ENCODE results near the gene LRRD1. TPM values are rescaled to one million over a fixed set of nuclear protein-coding genes. Genes with fewer than 3 reads are reported as not detected.
A peak's percentile ranks its signal among the peaks of the same experiment; 100 is the strongest.
"Not testable (repeated sequence)": the region's sequence is repeated elsewhere in the genome, so short reads cannot be mapped to it uniquely, and the experiment has no call there.

The LRRD1 gene
- total RNA-seq, 2 donors from 2014 or later = not detected

DNA sequence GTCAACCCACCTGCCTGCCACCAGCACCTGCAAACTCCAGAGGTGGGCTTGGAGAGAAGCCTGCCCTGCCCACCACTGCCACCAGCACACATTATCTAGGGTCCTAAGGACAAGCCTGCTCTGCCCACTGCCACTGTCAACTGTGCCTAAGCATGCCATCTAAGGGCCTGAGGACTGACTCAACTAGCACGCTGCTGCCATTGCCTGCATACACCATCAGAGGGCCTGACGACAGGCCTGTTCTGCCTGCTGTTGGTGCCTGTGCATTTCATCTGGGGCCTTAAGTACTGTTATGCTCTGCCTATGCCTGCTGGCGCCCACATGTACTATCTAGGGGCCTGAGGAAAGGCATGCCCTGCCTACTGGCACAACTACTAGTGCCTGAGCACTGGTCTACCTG, 27.0 kb upstream of the LRRD1 start:
- Histone ChIP-seq H3K27me3 (ENCODE audit: control insufficient read depth, insufficient read depth, low read length, poor library complexity, severe bottlenecking) (no peaks in the 10 kb centered on the region), H3K27ac (ENCODE audit: low read depth, low read length) (no peak overlapping the region), H3K36me3 (ENCODE audit: control insufficient read depth, insufficient read depth, low read length) (peaks cover 71% of the 10 kb centered on the region), H3K4me1 (ENCODE audit: control insufficient read depth, insufficient read depth, low read length) (no peaks in the 10 kb centered on the region), H3K4me3 (ENCODE audit: low read length) (no peak overlapping the region), H3K9me3 (ENCODE audit: control insufficient read depth, low read length) (peaks cover 6% of the 10 kb centered on the region), H3K9ac (ENCODE audit: extremely low read depth, low read length, poor library complexity, severe bottlenecking) (no peak overlapping the region)
- H3K36me3 Mint-ChIP-seq (ENCODE audit: low read depth) = peaks cover 41% of the 10 kb centered on the region
- TF ChIP-seq, protein P1, sequence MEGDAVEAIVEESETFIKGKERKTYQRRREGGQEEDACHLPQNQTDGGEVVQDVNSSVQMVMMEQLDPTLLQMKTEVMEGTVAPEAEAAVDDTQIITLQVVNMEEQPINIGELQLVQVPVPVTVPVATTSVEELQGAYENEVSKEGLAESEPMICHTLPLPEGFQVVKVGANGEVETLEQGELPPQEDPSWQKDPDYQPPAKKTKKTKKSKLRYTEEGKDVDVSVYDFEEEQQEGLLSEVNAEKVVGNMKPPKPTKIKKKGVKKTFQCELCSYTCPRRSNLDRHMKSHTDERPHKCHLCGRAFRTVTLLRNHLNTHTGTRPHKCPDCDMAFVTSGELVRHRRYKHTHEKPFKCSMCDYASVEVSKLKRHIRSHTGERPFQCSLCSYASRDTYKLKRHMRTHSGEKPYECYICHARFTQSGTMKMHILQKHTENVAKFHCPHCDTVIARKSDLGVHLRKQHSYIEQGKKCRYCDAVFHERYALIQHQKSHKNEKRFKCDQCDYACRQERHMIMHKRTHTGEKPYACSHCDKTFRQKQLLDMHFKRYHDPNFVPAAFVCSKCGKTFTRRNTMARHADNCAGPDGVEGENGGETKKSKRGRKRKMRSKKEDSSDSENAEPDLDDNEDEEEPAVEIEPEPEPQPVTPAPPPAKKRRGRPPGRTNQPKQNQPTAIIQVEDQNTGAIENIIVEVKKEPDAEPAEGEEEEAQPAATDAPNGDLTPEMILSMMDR (conservative IDR thresholded peaks at IDR 0.05) = peak; percentile 56
- DNase-seq = peak; percentile 58
- H3K27ac Mint-ChIP-seq = no peak overlapping the region
- no peaks in the 10 kb centered on the region for H3K9me3 Mint-ChIP-seq
- H3K4me3 Mint-ChIP-seq = no peak overlapping the region
- no peaks in the 10 kb centered on the region for H3K4me1 Mint-ChIP-seq
- H3K27me3 Mint-ChIP-seq (ENCODE audit: insufficient read depth) = no peaks in the 10 kb centered on the region
- WGBS, 2 experiments (ENCODE audit: insufficient coverage in 1 of 2, insufficient read length in 1 of 2) = 91% methylated on average over 3 of the region's 3 CpGs; no CpG with 5 or more reads in 1 of the 2 experiments

DNA sequence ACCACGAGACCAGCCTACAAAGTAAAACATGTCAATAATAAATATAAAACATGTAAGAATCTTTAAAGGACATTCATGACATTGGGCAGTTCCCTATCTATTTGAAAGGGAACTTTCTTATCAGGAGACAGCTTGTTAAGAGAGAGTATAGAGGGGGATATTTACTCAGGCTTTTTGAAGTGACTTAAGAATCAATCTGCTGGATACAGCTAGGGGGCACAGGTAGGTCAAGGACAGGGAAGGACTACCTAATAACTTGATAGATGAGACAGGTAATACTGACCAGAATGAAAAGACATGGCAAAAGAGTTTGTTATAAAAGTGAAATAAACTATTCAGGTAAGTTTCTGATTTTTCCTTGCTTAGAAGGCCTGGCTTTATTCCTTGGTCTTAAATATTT, 21.8 kb upstream of the LRRD1 start:
- TF ChIP-seq, protein P1 (conservative IDR thresholded peaks at IDR 0.05) = peak; percentile 60
- H3K27me3 ChIP-seq (ENCODE audit: control insufficient read depth, insufficient read depth, low read length, poor library complexity, severe bottlenecking) = no peaks in the 10 kb centered on the region
- Mint-ChIP-seq H3K27ac (no peak overlapping the region), H3K27me3 (ENCODE audit: insufficient read depth) (no peaks in the 10 kb centered on the region), H3K9me3 (no peaks in the 10 kb centered on the region), H3K4me1 (peaks cover 2% of the 10 kb centered on the region), H3K36me3 (ENCODE audit: low read depth) (peaks cover 32% of the 10 kb centered on the region), H3K4me3 (no peak overlapping the region)
- H3K27ac ChIP-seq (ENCODE audit: low read depth, low read length) = no peak overlapping the region
- 100% methylated on average over 1 of the region's 1 CpG; no CpG with 5 or more reads in 1 of the 2 experiments for WGBS, 2 experiments (ENCODE audit: insufficient coverage in 1 of 2, insufficient read length in 1 of 2)
- H3K36me3 ChIP-seq (ENCODE audit: control insufficient read depth, insufficient read depth, low read length) = peaks cover 72% of the 10 kb centered on the region
- H3K4me3 ChIP-seq (ENCODE audit: low read length) = no peak overlapping the region
- H3K4me1 ChIP-seq (ENCODE audit: control insufficient read depth, insufficient read depth, low read length) = no peaks in the 10 kb centered on the region
- no peaks in the 10 kb centered on the region for H3K9me3 ChIP-seq (ENCODE audit: control insufficient read depth, low read length)
- no peak for DNase-seq
- H3K9ac ChIP-seq (ENCODE audit: extremely low read depth, low read length, poor library complexity, severe bottlenecking) = no peak overlapping the region

DNA sequence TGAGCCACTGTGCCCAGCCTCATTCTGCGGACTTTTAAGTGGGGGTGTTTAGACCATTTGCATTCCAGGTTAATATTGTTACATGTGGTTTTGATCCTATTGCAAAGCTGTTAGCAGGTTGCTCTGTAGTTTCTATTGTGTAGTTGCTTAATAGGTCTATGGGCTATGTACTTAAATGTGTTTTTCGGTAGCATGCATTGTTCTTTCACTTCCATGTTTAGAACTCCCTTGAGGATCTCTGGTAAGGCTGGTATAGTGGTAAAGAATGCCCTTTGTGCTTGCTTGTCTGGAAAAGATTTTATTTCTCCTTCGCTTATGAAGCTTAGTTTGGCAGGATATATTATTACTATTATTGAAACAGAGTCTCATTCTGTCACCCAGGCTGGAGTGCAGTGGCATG, 13.4 kb upstream of the LRRD1 start:
- Mint-ChIP-seq H3K4me1 (no peaks in the 10 kb centered on the region), H3K27ac (no peak overlapping the region), H3K27me3 (ENCODE audit: insufficient read depth) (peaks cover 16% of the 10 kb centered on the region), H3K36me3 (ENCODE audit: low read depth) (peaks cover 49% of the 10 kb centered on the region), H3K9me3 (peaks cover 62% of the 10 kb centered on the region), H3K4me3 (no peak overlapping the region)
- H3K27ac ChIP-seq (ENCODE audit: low read depth, low read length) = no peak overlapping the region
- peaks cover 23% of the 10 kb centered on the region for H3K36me3 ChIP-seq (ENCODE audit: control insufficient read depth, insufficient read depth, low read length)
- H3K9me3 ChIP-seq (ENCODE audit: control insufficient read depth, low read length) = peaks cover 49% of the 10 kb centered on the region
- no peaks in the 10 kb centered on the region for H3K4me1 ChIP-seq (ENCODE audit: control insufficient read depth, insufficient read depth, low read length)
- 97 to 100% methylated on average over 2 to 3 of the region's 3 CpGs for WGBS, 2 experiments (ENCODE audit: insufficient coverage in 1 of 2, insufficient read length in 1 of 2)
- DNase-seq = no peak
- no peak overlapping the region for H3K4me3 ChIP-seq (ENCODE audit: low read length)
- no peaks in the 10 kb centered on the region for H3K27me3 ChIP-seq (ENCODE audit: control insufficient read depth, insufficient read depth, low read length, poor library complexity, severe bottlenecking)
- no peak overlapping the region for H3K9ac ChIP-seq (ENCODE audit: extremely low read depth, low read length, poor library complexity, severe bottlenecking)
- TF ChIP-seq, protein P1 (conservative IDR thresholded peaks at IDR 0.05) = no peak

DNA sequence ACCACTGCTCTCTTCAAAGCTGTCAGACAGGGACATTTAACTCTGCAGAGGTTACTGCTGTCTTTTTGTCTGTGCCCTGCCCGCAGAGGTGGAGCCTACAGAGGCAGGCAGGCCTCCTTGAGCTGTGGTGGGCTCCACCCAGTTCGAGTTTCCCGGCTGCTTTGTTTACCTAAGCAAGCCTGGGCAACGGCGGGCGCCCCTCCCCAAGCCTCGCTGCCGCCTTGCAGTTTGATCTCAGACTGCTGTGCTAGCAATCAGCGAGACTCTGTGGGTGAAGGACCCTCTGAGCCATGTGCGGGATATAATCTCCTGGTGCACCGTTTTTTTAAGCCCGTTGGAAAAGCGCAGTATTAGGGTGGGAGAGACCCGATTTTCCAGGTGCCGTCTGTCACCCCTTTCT, 10.3 kb upstream of the LRRD1 start:
- not testable (repeated sequence) for H3K27me3 ChIP-seq (ENCODE audit: control insufficient read depth, insufficient read depth, low read length, poor library complexity, severe bottlenecking); H3K9ac ChIP-seq (ENCODE audit: extremely low read depth, low read length, poor library complexity, severe bottlenecking); H3K27ac Mint-ChIP-seq; DNase-seq; H3K4me1 Mint-ChIP-seq; H3K4me3 ChIP-seq (ENCODE audit: low read length); H3K4me1 ChIP-seq (ENCODE audit: control insufficient read depth, insufficient read depth, low read length); H3K36me3 ChIP-seq (ENCODE audit: control insufficient read depth, insufficient read depth, low read length); H3K4me3 Mint-ChIP-seq; H3K27ac ChIP-seq (ENCODE audit: low read depth, low read length)
- peaks cover 71% of the 10 kb centered on the region for H3K9me3 Mint-ChIP-seq
- H3K27me3 Mint-ChIP-seq (ENCODE audit: insufficient read depth) = peaks cover 16% of the 10 kb centered on the region
- WGBS, 2 experiments (ENCODE audit: insufficient coverage in 1 of 2, insufficient read length in 1 of 2) = 93 to 99% methylated on average over 7 to 15 of the region's 15 CpGs
- peaks cover 48% of the 10 kb centered on the region for H3K9me3 ChIP-seq (ENCODE audit: control insufficient read depth, low read length)
- H3K36me3 Mint-ChIP-seq (ENCODE audit: low read depth) = peaks cover 30% of the 10 kb centered on the region

DNA sequence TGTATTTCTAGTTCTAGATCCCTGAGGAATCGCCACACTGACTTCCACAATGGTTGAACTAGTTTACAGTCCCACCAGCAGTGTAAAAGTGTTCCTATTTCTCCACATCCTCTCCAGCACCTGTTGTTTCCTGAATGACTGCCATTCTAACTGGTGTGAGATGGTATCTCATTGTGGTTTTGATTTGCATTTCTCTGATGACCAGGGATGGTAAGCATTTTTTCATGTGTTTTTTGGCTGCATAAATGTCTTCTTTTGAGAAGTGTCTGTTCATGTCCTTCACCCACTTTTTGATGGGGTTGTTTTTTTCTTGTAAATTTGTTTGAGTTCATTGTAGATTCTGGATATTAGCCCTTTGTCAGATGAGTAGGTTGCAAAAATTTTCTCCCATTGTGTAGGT, 5.4 kb upstream of the LRRD1 start:
- not testable (repeated sequence) for H3K4me3 ChIP-seq (ENCODE audit: low read length); H3K27ac Mint-ChIP-seq; H3K9ac ChIP-seq (ENCODE audit: extremely low read depth, low read length, poor library complexity, severe bottlenecking); DNase-seq; H3K27me3 ChIP-seq (ENCODE audit: control insufficient read depth, insufficient read depth, low read length, poor library complexity, severe bottlenecking); H3K27ac ChIP-seq (ENCODE audit: low read depth, low read length); H3K36me3 Mint-ChIP-seq (ENCODE audit: low read depth); H3K9me3 ChIP-seq (ENCODE audit: control insufficient read depth, low read length); H3K4me1 ChIP-seq (ENCODE audit: control insufficient read depth, insufficient read depth, low read length); H3K4me3 Mint-ChIP-seq; H3K36me3 ChIP-seq (ENCODE audit: control insufficient read depth, insufficient read depth, low read length); H3K4me1 Mint-ChIP-seq
- no CpG with 5 or more reads among the region's 1 CpG for WGBS, 2 experiments (ENCODE audit: insufficient coverage in 1 of 2, insufficient read length in 1 of 2)
- Mint-ChIP-seq H3K9me3 (peaks cover 42% of the 10 kb centered on the region), H3K27me3 (ENCODE audit: insufficient read depth) (peaks cover 17% of the 10 kb centered on the region)
